NCI-H2196 (cell line): ENCODE measurements around the gene RAB8B.
"Not testable (repeated sequence)": the region's sequence is repeated elsewhere in the genome, so short reads cannot be mapped to it uniquely, and the experiment has no call there.

Experiments
- DNase-seq: peaks from one replicate; lab custom pipeline; 2025; ENCODE audit not compliant: unreplicated experiment; lab: John Stamatoyannopoulos, UW

RAB8B gene

DNA sequence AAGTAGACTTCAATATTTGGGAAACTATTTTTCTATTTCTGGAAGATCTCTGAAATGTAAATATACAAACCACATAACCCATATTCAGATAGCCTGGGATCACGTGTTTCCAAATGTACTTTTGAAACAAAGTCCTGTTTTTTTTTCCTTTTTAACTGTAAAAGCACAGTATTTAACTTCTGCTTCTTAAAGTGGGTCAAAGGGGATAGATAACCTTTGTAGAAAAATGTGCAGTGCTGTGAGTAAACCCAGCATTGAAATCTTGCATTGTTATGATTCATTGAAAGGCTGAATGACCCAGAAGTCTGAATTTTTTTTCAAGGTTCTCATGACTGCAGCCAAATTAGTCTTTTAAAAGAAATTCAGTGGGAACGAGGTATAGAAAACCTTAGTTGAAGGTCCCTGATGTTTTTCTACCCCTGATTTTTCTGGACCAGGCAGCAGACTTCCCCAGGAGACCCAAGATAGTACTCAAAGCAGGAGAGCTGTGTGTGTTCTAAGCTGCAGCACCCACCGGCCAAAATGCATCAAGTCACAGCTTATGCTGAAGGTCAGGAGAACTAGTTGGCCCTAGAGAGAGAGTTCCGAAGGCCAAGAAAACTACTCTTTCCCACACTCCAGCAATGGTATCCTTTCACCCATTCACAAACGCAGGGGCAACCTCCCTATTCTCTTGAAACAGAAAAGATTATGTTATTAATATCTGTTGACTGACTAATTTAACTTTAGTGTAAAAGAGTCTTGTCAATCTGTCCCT is 44.4 kb downstream of the RAB8B start:
- no peak for DNase-seq

DNA sequence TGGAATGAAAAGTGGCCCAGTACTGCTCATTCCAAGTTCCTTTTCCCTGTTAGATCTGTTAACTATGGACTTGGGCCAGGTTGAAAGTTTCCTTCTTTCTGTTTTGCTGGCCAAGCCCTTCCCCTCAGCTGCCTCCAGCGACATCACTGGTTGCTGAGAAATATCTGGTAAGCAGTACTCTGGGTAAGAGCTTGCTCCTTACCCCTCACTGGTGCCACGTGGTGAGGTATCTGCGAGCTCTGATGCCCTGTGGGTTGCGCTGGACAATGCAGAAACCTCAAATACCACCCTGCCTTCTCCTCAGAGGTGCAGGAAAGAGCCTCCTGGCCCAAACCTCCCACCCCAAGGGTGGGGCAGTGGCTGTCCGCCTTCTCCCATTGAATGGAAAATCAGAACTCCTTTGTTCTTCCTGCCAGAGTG is 45.1 kb downstream of the RAB8B start:
- no peak for DNase-seq

DNA sequence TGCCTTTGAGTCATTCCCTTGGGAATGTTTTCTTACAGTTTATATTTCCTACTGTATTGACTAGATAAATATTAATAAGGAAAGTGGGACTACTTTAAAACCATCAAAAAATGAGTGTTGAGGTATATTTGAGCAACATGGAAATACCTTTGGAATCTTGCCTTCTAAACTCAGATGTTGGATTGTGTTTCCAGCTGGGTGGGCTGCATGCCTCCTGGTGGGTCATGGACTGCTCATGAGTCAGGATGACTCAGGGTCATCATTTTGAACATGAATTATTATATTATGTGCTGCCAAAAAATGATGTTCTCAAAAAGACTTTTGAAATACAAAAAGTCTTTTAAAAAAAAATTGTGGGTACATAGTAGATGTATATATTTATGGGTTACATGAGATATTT is 46.9 kb downstream of the RAB8B start:
- no peak for DNase-seq

DNA sequence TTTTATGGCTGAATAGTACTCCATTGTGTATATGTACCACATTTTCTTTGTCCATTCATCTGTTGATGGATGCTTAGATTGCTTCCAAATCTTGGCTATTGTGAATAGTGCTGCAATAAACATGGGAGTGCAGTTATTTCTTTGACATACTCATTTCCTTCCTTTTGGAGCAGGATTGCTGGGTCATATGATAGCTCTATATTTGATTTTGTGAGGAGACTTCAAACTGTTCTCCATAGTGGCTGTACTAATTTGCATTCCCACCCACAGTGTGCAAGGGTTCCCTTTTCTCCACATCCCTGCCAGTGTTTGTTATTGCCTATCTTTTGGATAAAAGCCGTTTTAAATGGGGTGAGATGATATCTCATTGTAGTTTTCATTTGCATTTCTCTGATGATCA is 47.7 kb downstream of the RAB8B start:
- DNase-seq = not testable (repeated sequence)

DNA sequence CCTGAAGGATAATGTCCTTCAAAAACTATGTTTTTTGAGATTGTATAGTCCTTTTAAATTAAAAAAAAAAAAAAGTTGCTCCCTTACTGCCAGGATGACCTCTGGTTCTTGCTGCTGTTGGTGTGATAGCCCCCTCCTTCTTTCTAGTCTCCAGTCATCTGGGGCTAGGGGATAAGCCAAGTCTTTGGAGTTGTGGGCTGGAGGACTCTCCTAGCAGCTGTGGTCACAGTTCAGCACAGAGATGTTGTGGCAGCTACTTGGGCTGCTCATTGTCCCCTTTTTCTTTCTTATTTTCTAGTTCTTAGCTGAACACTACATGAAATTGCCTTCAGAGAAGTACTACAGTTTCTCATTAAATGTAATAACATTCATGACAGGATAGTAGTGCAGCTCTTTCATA is 48.8 kb downstream of the RAB8B start:
- no peak for DNase-seq

DNA sequence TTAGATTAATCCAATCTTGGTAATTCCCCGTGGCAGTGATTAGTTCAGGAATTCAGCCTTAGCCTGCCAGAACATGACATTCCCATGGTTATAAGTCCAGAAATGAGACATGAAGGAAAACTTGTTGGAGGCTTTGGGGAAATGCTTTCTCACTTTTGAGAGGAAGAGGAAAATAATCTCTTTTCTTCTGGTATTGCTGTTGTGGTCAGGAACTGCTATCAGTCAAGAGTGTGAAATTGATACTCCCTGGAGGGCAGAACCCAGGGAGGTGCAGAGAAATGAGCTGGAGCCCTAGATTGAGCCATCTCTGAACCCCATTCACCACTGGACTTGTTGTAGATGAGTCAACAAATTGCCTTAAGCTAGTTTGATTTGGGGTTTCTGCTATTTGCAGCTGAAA is 49.4 kb downstream of the RAB8B start:
- DNase-seq = no peak

DNA sequence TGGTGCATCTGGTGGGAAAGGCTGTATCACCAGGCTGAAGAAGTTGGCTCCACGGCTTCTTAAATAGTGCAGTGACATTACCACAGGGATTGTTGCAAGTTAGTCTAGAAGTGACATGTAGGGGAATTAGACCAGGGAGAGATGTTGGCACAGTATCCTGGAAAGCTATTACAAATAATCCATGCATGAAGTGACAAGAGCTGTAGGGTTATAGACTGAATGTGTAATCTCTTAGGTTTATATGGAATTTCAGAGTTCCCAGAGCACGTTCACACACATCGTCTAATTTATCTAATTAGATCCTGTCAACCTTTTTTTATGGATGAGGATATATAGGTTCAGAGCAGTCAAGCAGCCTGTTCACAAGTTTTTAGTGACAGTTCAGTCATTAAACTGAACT is 50.7 kb downstream of the RAB8B start:
- DNase-seq = no peak

DNA sequence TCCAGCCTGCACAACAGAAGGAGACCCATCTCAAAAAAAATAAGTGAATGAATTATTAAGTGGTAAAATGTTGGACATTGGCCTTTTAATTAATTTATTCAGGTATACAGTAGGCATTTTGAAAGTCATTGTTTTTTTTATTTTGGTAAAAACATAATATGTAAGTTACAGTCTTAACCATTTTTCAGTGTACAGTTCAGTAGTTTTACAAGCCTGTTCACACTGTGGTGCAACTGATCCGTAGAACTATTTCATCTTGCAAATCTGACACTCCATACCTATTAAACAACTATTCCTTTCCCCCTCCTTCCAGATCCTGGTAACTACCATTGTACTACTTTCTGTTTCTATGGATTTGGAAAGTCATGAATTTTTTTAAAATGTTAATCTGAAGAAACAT is 51.9 kb downstream of the RAB8B start:
- DNase-seq = no peak

DNA sequence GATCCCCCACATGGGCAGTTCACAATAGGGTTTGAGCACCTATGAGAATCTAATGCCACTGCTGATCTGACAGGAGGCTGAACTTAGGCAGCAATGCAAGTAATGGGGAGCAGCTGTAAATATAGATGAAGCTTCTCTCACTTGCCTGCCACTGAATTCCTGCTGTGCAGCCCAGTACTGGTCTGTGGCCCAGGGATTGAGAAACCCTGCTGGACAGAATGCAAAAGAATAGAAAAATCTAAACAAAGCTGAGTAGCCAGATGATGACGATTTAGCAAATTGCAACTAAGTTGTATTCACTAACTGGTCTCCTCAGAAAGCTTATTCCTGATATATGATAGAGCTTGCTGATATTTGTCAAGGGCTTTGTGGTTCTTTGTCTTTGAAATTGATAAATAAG is 53.7 kb downstream of the RAB8B start:
- no peak for DNase-seq

DNA sequence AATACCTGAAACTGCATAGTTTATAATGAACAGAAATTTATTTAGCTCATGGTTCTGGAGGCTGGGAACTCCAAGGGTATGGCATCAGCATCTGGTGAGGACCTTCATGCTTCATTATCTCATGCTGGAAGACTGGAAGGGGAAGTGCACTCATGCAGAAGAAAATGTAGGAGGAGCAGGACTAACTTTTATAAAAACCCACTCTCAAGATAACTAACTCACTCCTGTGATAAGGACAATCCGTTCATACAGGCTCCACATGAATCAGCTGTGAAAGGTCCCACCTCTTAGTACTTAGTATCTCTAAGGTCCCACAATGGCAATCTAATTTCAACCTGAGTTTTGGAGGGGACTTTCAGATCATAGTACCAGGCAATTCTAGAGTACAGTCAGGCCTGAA is 54.4 kb downstream of the RAB8B start:
- no peak for DNase-seq

DNA sequence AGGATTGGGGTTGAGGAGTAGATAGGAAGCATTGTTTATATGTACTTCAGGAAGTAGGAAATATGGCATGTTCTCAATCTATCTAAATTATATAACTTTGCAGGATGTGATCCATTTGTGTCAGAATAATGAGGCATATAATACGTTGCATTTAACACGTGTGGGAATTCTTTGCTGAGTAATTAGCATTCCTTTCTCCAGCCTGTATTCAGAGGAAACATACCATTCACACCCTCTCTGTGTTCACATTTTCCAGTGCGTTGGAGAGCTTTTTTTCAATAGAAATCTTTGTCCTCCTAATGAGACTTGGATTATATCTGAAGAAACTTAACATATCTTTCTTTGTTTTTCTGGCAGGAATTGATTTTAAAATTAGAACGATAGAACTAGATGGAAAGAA is 55.0 kb downstream of the RAB8B start:
- DNase-seq = no peak

DNA sequence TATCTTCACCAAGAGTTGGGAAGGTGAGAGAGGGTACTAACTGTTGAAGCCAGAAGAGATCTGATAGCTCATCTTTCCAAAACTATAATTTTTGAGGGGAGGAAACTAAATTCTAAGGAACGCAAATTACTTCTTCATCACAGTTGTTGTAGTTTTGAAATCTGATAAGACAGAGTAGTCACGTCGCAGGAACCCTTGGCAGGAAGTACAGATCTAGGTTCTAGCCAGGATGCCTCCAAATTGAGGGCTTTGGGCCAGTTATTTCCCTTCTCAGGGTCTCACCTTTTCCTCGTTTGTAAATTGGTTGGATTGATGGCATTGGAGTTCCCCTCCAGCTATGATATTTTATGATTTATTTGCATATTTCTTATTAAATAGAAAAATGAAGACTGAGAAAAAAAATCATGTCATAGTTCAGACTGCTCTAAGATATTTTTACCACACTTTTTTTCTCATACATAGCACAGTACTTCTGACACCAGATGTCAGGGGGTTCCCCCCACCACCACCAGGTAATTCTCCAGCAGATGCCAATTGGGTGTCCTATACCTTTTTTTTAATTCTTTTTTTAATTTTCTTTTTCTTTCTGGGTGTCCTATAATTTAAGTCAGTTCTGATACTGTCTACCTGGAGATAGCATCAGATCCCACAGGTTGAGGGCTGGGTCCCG is 55.7 kb downstream of the RAB8B start:
- DNase-seq = no peak

DNA sequence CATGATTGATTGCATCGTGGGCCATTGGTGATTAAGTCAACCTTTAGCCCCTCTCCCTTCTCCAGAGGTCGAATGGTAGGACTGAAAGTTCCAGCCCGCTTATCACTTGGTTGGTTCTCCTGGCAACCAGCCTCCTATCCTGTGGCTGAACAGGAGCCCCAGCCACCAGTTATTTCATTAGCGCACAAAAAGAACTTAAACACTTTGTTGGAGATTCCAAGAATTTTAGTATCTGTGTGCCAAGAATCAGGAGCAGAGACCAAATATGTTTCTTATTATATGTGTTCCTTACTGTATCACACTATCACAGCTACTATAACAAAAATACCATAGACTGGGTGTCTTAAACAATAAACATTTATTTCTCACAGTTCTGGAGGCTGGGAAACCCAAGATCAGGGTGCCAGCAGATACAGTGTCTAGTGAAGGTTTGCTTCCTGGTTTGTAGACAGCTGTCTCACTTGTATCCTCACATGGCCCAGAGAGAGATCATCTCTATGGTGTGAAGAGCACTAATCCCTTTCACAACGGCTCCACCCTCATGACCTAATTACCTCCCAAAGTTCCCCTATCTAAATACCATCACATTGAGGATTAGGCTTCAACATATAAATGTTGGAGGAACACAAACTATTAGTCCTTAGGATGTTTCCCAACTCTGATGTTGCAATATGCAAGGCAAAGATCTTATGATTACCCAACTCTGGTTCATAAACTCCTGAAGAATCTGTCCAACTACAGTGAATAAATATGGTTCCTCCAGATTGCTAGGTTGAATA is 57.5 kb downstream of the RAB8B start:
- no peak for DNase-seq

DNA sequence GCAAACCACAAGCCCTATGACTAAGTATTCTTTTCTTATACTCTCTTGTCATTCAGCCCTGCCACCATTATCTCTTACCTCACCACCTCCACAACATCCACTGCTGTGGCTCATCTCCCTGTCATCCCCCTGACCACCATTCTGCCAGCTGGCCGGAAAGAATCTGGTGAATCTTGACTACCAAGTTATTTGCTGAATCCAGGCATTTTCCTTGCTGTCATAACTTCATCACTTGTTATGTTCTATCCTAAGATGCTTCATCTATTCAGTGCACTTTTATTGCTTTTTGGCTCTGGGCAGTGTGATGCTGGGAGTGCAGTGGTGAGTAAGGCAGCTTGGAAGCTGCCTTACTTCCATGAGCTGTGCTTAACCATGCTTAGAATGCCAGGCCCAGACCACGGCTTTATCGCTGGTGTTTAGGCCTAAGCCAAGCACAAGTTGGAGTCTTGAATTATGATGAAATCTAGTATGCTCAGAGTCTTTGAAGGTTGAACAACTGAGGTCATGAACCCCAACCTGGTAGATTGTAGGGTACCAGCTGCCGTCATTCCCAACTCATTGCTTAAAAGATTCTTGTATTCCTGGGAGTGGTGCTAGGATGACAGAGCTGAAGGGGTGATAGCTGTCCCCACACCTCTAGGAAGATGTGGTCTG is 61.0 kb downstream of the RAB8B start:
- DNase-seq = no peak

DNA sequence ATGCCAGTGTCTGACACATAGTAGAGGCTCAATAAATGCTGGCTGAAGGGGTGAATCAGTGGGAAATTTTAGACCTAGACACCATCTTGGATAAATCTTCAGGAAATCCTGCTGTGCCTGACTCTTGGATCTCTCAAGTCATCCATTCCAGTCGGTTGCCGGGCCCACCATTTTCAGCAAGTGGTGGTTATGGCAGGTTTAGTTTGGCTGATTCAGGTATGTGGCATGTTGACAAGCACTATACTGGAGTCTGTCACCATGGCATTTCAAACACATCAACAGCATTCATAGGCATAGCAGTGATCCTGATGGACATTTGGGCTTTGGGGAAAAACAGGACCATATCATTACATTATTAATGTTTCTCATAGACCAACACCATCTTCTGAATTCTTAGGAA is 62.3 kb downstream of the RAB8B start:
- DNase-seq = no peak

DNA sequence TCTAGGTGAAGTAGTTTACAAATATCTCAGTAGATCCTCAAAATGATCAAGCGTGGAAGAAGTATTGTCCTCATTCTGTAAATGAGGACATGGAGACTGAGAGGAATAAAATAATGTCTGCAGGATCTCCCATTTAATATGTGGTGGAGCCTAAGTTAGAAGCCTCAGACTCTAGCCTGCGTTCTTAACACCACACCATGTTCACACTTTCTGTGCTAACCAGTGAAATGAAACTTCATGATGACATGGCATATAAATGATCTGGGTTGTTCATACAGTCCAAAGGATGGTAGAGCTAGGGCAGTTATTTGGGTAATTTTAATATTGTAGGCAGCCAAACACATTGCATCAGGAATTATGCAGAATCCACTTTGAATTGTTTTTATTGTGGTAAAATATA is 62.9 kb downstream of the RAB8B start:
- DNase-seq = no peak

DNA sequence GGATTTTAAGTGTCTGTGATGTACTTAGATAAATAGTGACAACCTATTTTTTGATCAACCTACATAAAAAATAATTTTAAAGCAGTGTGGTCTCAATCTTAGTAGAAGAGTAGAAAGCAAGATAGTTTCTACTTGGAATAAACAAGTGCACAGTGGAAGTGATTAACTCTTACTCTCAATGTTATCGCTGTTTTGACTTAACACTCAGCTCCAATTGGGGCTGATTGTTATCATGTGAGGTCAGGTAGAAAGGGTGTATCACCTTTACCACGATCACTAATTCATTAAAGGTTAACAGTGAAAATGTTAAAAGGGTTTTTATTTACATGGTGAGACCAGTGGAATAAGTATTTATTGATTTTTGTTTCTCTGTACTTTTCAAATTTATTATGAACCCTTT is 65.6 kb downstream of the RAB8B start:
- no peak for DNase-seq

DNA sequence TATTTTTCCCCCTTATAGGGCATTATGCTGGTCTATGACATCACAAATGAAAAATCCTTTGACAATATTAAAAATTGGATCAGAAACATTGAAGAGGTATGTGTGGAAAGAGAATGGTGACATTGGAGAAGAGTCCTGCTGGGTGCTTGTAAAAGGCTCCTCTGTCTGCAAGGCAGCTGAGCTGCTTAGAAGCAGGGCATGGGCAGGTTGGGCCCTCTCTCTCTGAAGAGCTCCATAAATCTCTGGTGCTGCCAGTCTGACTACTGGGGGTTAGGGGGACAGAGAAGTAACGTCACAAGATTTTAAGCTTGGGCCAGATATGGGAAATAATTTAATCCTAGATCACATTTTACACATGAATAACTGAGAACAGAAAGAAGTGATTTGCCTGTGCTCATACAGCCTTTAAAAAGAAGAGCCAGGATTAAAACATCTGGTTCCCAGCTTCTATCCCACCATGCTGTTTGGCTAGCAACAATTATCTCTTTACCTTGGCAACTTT is 66.1 kb downstream of the RAB8B start:
- DNase-seq = no peak

DNA sequence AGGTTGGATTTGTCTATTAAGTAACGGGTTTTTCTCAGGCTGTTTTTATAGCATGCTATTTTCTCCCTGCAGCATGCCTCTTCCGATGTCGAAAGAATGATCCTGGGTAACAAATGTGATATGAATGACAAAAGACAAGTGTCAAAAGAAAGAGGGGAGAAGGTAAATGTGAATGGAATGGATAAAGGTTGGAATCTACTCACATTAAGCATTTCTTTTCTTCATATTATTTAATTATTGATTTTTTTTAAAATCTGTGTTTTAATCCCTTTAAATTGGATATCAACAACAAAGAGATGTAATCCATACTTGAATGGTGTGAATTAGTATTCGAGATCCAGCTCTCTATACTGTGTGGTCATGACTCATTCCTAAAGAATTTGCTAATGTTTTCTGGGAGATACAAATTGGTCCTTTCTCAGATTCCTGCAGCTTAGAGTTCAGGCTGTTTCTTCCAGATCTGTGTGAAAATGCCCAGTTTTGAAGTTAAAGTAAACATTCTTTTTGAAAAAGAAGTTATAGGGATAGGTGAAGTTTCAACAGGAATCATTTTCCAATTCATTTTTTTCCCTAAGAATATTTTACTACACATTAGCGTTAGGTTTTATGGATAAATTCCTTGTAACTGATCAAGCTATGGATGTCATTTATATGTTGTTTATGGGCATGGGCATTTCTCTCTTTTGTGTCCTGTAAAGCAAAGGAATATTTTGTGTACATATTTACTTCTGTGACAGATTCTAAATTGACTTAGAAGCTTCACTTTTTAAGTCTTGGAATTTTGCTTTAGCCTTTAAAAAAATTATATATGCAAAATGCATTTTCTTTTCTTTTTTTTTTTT is 67.2 kb downstream of the RAB8B start:
- DNase-seq = no peak

DNA sequence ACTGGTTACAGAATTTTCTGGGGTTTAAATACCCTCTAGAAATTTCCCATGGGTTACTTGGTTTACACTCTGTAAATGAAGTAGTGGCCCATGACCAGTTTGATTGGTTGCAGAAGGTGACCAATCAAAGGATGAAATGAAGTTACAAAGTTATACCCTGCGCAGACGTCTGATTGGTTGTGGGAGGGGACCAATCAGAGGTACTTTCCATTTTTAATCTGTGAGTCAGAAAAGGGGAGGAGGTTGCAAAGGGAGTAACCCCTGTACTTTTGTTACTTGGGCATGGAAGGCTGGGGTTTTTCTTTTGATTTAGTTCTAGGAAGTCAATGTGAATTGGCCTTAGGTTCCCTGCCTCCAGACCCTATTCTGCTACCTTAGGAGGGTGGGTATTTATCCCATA is 69.3 kb downstream of the RAB8B start:
- DNase-seq = no peak

DNA sequence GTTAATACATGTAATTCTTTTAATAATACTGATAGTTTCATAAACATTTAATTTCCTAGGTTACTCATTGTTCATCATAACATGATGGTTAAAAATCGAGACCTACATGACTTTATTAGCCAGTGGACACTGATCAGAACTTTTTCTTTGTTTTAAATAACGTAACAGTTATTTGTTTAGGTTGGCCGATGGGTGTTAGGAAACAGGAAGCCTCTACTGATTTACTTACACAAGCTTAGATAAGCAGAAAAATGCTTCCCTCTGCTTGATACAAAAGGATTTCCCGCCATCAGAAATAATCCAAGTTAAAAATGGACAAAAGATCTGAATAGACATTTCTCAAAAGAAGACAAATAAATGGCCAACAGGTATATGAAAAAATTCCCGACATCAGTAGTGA is 71.4 kb downstream of the RAB8B start:
- no peak for DNase-seq
